Activated gamma-delta T cell (primary cell): Measurements from ENCODE around the gene GPR143.
"Not testable (repeated sequence)": the region's sequence is repeated elsewhere in the genome, so short reads cannot be mapped to it uniquely, and the experiment has no call there.

Experiments
- DNase-seq: peaks from one replicate; lab custom pipeline; 2025; lab: John Stamatoyannopoulos, UW
- total RNA-seq, 2 donors: gene quantifications; one replicate each; lab custom pipeline; 2026; lab: John Stamatoyannopoulos, UW

The GPR143 gene
- 0 reads per million in 2 donors for total RNA-seq

DNA sequence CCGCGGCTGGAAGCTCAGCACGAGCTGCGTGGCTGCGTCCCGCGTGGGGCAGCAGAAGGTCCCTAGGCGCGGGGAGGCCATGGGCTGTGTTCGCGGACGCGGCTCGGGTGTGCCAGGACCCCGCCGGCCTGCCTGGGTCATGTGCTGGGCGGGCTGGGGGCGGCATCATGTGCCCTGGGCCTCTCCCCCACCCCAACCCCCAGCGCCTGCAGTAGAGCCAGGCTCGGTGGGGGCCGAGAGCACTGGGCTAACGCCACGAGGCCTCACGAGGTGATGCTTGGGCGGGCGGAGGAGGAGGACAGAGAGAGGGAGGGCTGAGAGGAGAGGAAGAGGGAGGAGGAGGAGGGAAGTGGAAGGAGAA, at the start of gene GPR143:
Gene GPR143 (minus strand): TSS at position 111 of the 361 bp plus-strand sequence. CDS start 30 bp downstream, at position 81.
- peak; percentile 12 for DNase-seq

GRCh38 chrX:9811086-9811485, 45.4 kb upstream of the GPR143 start:
- DNase-seq, result not testable (repeated sequence)

DNA sequence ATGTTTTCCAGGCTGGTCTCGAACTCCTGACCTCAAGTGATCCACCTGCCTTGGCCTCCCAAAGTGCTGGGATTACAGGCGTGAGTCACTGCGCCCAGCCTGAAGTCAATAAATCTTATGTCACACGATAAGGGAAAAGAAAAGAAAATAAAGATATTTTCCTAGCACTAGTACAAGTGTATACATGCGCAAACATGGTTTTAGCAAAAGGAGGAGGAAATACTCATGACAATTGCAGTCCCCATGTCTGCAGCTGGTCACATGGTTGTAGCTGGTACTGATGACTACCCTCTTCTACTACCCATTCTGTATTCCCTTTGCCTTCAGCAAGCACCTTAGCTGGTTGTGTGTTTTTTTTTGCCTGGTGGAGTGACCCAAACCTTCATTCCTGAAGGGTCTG, 44.2 kb upstream of the GPR143 start:
- DNase-seq, result not testable (repeated sequence)

- DNase-seq, result no peak
These were observed 41.9 kb upstream of the GPR143 start for GRCh38 chrX:9807355-9808182.

DNA sequence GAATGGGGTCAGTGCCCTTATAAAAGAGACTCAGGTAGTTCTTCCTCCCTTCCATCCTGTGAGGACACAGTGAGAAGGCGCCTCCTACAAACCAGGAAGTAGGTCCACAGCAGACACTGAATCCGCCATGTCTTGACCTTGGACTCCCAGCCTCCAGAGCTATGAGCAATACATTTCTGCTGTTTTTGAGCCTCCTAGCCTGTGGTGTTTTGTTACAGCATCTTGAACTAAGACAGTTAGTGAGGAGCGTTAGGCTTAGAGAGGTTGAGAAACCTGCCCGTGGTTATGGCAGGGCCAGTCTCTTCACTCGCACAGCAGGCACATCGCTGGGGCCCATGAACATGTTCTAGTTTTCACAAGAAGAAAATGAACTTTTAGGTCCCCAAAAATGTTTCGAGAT, 40.3 kb upstream of the GPR143 start:
- DNase-seq, result no peak

DNA sequence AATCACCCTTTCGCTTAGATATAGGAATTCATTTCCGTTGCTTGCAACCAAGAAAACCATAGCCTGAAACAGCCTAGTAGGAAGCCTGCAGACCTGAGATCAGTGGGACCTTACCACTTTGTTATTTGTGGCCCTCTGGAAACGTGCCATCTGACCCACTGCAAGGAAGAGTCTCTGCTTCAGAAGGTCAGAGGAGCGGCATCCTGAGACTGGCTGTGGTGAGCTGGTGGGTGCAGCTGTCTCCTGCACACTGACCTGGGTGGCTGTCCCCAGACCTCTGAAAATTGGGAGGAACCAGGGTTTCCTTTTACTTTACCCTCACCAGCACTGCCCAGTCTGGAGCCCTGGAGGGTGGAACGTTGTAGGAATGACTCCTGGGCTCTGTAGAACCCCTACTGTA, 38.8 kb upstream of the GPR143 start:
- DNase-seq, result no peak

DNA sequence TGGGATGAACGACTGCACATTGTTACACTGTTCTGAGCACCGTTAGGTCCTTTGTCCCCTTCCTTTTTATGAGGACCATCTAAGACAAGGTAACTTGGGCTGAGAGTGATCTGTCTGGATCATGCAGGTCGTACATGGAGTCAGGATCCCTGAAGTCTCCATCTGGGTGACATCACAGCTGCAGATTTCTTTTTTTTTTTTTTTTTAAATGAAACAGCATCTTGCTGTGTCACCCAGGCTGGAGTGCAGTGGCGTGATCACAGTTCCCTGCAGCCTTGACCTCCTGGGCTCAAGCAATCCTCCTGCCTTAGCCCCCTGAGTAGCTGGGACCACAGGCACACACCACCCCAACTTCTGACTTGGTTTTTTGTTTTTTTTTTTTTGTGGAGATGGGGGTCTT, 37.1 kb upstream of the GPR143 start:
- no peak for DNase-seq

- DNase-seq, result no peak
These were observed 32.0 kb upstream of the GPR143 start for GRCh38 chrX:9797384-9798360.

GRCh38 chrX:9794495-9794894, 28.8 kb upstream of the GPR143 start:
- DNase-seq, result no peak

DNA sequence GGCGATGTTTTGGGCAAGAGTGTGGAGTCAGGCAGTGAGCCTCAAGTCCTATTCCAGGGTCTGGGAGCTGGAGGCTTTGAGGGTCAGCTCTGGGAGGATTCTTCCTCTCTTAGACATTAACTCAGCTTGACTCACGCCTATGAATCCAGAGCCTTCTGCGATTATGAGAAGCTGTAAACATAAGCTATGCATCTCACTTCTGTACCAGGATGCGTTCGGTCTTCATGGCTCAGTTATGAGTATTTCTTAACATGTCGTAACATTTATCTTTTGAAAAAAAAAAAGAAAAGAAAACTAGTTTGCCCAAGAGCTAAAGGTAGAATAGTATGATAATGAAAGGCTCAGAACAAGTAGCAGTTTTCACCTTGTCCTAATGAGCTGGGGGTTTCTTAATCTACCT, 25.2 kb upstream of the GPR143 start:
- DNase-seq, result no peak

DNA sequence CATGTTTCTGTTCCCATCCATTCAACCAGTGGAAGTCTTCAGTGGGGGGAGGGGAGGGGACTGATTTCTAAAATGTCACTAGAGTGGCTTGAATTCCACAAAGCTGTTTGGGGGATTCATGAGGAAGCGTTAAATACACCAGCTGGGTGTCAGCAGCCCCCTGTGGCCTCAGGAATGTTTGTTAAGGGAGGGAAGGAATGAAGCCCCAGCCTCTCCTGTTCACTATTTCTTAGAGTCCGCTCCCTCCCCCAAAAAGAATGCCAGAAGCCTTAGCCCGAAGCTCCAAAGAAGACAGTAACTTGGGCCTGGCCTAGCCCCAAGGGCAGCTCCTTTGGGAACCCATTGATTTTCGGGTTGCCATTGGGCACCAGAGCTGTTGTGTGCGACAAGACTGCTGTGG, 23.9 kb upstream of the GPR143 start:
- no peak for DNase-seq

- no peak for DNase-seq
These were observed 23.3 kb upstream of the GPR143 start for GRCh38 chrX:9788911-9789310.

DNA sequence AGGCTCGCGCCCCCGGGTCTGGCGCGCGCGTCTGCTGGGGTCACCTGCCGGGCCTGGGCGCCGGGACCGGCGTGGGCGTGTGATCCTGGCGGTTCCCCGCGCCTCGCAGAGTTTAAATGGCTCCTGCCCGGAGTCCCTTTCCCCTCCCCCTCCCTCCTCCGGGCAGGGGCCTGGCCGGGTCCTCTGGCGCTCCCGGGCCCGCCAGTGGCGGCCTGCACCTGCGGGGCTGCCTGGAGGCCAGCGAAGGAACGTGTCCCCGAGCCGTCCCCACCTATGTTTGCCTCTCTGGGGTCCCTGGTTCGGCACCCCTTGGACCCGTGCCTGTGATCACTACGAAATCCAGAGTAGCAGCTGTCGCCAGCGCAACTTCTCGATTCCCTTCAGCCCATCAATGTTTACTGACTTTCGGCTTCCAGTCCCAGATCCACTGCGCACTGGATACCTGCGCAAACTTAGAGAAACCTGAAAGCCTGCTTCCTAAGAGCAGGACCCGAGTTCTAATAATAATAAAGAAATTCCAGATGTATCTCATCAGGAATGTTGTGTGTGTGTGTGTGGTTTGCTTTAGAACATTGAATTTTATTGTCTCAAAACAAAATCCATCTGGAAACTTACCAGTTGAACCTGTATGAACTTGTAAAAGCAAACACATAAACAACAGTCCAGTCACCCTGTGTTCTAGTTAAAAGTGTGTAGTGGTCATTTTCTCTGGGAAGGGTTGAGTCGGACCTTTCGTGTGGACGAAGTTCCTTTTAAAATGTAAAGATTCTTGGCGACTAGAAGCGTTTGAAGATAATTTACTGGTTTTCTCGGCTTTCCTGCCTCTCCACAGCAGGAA, 21.4 kb upstream of the GPR143 start:
- no peak for DNase-seq

GRCh38 chrX:9785944-9786797, 20.5 kb upstream of the GPR143 start, which contains the start of gene SHROOM2:
Gene SHROOM2, plus strand, starts transcription at chrX:9786429. Its CDS starts 117 bp downstream, at chrX:9786546.
- DNase-seq, result peak; percentile 11

- DNase-seq, result no peak
These were observed 19.8 kb upstream of the GPR143 start for GRCh38 chrX:9785254-9785943.

GRCh38 chrX:9784332-9784731, 18.7 kb upstream of the GPR143 start:
- DNase-seq, result no peak

DNA sequence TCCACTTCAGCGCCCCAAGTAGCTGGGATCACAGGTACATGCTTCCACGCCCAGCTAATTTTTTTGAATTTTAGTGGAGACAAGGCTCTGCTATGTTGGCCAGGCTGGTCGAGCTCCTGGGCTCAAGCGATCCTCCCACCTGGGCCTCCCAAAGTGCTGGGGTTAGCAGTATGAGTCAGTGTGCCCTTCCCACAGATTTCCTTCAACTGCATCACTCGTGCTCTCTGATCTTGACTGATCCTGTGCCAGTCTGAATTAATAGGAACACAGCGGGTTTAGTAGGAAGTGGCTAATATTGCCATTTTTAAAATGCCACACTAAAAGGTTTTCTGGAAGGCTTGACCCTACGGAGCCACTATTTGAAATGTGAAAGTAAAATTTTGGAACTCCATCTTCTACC, 16.3 kb upstream of the GPR143 start:
- no peak for DNase-seq

GRCh38 chrX:9775930-9776329, 10.3 kb upstream of the GPR143 start:
- DNase-seq, result no peak

DNA sequence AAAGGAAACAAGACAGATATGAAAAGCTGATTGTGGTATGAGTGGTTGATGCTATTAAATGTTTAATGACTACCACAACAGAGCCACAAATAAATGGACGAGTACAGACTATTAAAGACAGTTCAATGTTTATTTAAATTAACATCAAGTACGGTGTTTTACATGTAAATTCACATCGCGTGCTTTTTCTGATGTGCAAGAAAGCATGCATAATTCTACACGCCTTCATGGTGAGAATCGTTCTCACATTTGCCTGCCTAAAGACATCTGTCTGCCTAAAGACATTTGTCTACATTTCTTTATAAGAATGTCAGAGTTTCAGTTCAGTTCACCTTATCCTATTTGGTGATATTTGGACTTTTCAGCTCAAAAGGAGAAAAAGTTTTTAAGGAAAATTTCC, 7.3 kb upstream of the GPR143 start:
- no peak for DNase-seq

- no peak for DNase-seq
These were observed 4.7 kb upstream of the GPR143 start for GRCh38 chrX:9770319-9770718.
